Adrenal gland (tissue), 5 donors: ENCODE measurements around the gene RBBP4.

Experiments used
- POLR2A ChIP-seq, 2 donors: fragments of 450-650 bp; IDR thresholded peaks; one replicate each; pipeline ENCODE4 v1.6.1; 2017; ENCODE audit warnings: antibody characterized with exemption in 2 of 2, mild to moderate bottlenecking in 2 of 2, moderate library complexity in 1 of 2
- TF ChIP-seq, protein P1 (sequence below), 6 experiments: fragments of 450-650 bp in 4 of 6; fragments of 200-600 bp in 2 of 6; sonication (generic) in 1 of 6; IDR thresholded peaks; 1 replicate in 5 of 6; 2 replicates in 1 of 6; pipeline versions ENCODE4 v1.5.1 to v1.8.0; 2016 to 2021; ENCODE audit warnings: antibody characterized with exemption in 6 of 6, mild to moderate bottlenecking in 2 of 6, moderate library complexity in 1 of 6
- donor health status: DM: no; HTN: no; CAD: no.

DNA sequence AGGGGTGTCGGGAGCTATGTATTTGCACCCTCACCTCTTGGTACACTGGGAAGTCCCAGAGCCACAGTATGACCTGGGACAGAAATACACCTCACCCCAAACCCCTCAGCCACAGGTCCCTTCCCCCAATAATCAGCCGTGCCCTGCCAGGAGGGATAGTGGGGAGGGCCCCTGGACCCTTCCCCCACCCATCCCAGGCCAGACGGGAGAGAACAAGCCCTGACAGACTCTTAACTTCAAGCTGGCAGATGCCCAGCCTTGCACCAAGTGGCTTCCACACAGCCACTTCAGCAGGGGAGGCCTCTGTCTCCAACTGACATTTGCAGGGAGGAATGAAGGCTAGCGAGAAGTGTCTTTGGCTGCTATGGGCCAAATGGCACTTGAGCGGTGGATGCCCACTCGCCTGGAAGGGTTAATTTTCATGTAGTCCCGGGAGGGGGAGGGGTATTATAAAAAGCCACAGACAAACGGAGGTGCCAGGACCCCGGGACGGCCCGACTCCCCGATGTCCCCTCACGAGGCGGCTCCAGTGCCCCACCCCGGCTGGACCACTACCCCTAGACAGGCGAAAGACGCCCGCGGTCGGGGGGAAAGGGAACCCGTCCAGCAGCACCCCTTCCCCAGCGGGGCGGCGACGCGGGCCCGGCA is 51.1 kb downstream of the RBBP4 start:
- no peak for TF ChIP-seq POLR2A (IDR thresholded peaks at IDR 0.05)
- TF ChIP-seq, protein P1, sequence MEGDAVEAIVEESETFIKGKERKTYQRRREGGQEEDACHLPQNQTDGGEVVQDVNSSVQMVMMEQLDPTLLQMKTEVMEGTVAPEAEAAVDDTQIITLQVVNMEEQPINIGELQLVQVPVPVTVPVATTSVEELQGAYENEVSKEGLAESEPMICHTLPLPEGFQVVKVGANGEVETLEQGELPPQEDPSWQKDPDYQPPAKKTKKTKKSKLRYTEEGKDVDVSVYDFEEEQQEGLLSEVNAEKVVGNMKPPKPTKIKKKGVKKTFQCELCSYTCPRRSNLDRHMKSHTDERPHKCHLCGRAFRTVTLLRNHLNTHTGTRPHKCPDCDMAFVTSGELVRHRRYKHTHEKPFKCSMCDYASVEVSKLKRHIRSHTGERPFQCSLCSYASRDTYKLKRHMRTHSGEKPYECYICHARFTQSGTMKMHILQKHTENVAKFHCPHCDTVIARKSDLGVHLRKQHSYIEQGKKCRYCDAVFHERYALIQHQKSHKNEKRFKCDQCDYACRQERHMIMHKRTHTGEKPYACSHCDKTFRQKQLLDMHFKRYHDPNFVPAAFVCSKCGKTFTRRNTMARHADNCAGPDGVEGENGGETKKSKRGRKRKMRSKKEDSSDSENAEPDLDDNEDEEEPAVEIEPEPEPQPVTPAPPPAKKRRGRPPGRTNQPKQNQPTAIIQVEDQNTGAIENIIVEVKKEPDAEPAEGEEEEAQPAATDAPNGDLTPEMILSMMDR (IDR thresholded peaks at IDR 0.05), result no peak
